ENCODE measurements around the gene LRTM1.

DNA sequence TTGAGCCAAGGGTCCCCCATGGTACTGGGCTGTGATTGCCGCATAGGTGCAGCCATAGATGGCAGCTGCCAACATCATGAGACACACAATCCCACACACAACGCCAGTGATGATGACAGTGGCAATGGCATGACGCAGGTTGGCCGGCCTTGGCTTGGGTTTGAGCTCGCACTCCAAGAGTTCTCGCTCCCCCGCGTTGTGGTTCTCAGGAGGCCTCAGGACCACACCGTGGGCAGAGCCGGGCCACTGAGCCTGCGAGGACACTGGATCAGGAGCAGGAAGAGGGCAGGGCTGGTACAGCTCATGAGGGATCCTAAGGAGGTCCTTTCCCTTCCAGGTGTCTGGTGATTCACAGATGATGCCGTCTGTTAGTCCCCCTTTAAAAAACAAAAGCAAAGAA, 9.3 kb downstream of the LRTM1 start:
- TF ChIP-seq, protein P1, sequence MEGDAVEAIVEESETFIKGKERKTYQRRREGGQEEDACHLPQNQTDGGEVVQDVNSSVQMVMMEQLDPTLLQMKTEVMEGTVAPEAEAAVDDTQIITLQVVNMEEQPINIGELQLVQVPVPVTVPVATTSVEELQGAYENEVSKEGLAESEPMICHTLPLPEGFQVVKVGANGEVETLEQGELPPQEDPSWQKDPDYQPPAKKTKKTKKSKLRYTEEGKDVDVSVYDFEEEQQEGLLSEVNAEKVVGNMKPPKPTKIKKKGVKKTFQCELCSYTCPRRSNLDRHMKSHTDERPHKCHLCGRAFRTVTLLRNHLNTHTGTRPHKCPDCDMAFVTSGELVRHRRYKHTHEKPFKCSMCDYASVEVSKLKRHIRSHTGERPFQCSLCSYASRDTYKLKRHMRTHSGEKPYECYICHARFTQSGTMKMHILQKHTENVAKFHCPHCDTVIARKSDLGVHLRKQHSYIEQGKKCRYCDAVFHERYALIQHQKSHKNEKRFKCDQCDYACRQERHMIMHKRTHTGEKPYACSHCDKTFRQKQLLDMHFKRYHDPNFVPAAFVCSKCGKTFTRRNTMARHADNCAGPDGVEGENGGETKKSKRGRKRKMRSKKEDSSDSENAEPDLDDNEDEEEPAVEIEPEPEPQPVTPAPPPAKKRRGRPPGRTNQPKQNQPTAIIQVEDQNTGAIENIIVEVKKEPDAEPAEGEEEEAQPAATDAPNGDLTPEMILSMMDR (IDR thresholded peaks at IDR 0.05; ENCODE audit: borderline replicate concordance, extremely low read depth, low read length, poor library complexity, severe bottlenecking) = no peak
- no peak for TF ChIP-seq EZH2 (IDR thresholded peaks at IDR 0.05; ENCODE audit: borderline replicate concordance, low read depth, low read length, severe bottlenecking)
